ENCODE measurements around the gene COL25A1.

DNA sequence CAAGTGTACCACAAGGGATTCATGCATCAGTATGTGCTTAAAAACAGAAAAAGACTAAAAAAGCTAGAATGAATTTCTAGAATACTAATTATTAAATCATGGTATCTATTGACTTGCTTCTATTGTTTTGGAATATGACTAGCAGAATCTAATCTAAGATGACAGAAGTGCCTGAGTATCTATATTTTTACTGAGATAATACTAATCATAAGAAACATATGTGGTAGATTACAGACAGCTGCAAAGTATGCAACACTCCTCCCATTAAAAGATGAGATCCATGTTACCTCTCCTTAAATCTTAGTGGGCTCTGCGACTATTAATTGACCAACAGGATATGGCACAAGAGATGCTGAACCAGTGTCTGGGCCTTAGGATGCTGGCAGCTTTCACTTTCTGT is 89.4 kb downstream of the COL25A1 start:
- TF ChIP-seq, protein P1, sequence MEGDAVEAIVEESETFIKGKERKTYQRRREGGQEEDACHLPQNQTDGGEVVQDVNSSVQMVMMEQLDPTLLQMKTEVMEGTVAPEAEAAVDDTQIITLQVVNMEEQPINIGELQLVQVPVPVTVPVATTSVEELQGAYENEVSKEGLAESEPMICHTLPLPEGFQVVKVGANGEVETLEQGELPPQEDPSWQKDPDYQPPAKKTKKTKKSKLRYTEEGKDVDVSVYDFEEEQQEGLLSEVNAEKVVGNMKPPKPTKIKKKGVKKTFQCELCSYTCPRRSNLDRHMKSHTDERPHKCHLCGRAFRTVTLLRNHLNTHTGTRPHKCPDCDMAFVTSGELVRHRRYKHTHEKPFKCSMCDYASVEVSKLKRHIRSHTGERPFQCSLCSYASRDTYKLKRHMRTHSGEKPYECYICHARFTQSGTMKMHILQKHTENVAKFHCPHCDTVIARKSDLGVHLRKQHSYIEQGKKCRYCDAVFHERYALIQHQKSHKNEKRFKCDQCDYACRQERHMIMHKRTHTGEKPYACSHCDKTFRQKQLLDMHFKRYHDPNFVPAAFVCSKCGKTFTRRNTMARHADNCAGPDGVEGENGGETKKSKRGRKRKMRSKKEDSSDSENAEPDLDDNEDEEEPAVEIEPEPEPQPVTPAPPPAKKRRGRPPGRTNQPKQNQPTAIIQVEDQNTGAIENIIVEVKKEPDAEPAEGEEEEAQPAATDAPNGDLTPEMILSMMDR (IDR thresholded peaks at IDR 0.05), result no peak
- no peak for TF ChIP-seq POLR2A (IDR thresholded peaks at IDR 0.05)
